HG02588 (cell line): ENCODE data around the gene GALT.

Experiments used
- ATAC-seq: cut with Tn5 transposase; IDR thresholded peaks from one replicate; pipeline ENCODE4 v1.9.1; 2021; ENCODE audit warnings: mild to moderate bottlenecking, moderate library complexity; ENCODE audit not compliant: unreplicated experiment

GALT gene

GRCh38 chr9:34675048-34675714, 28.7 kb downstream of the GALT start:
- no peak for ATAC-seq

GRCh38 chr9:34675869-34676268, 29.4 kb downstream of the GALT start:
- no peak for ATAC-seq

GRCh38 chr9:34684145-34684544, 37.7 kb downstream of the GALT start:
- no peak for ATAC-seq

DNA sequence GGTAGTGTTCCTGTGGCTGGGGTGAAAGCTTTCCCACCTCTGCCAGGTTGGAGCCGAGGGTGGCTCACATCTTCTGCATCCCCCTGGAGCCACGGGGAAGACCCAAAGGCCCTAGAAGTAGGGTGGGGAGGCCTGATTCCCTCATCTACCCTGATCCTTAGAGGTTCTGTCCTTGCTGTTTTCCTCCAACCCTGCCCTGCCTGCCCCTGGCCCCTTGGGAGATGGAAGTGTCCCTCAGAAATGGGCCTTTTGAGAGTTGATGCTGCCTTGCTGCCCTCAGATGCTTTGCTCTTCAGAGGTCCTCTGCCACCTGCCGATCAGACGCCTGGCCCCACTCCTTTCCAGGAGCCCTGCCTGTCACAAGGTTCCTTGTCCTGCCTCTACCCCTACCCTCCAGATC, 38.3 kb downstream of the GALT start:
- ATAC-seq = no peak

GRCh38 chr9:34685591-34685990, 39.1 kb downstream of the GALT start:
- no peak for ATAC-seq

DNA sequence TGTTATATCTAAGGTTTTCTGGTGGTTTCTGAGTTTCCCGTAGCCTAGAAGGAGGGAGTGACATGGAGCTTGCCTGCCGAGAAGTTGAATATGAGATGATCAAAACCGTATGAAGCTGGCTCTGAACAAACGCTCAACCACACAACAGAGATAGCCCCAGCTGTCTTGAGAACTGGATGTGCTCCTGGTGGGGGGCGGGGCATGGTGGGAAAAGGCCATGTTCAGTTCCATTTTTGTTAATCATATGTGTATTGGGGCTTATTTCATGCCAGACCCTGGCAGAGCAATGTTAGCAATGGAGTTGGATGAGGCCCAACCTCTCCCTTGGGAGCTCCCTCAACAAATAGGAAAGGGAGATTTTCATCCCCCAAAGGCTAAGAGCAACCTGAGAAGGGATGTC, 39.8 kb downstream of the GALT start:
- ATAC-seq = no peak

- ATAC-seq = no peak
Observed at GRCh38 chr9:34686732-34687131, 40.3 kb downstream of the GALT start.

- ATAC-seq = no peak
Observed at GRCh38 chr9:34687276-34688030, 41.0 kb downstream of the GALT start.

GRCh38 chr9:34688329-34689115, 42.0 kb downstream of the GALT start:
- ATAC-seq = no peak

DNA sequence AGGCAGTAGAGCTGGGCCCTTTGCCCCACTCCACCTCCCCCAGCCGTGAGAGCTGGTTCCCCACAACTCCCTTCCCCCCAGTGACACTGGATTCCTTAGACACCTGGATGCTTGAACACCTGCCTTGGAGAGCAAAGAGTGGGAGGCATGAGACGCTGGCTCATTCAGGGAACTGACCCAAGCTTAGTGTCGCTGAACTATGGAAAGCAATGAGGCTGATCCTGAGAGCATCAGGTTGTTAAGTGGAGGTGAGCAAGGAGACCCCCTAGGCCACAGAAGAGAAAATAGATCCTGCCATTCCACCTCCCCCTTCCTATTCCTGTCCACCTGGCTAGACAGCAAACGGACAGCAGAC, 42.6 kb downstream of the GALT start:
- no peak for ATAC-seq

DNA sequence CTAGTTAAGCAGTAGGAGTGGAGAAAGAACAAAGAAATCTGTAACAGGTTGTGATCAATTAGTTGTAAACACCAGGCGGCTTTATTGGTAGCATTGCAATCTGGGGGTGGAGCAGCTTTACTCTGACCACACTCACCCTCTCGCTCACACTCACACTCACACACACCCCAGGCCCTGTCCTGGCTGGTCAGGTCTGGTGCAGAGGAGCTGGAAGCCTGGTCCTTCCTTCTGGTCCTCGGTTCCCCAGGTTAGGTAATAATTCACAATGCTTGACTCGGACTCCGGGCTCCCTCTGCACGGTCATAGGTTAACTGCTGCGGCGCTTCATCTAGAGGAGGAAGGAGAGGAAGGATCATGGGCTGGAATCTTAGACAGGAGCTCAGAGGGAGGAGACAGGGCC, 43.0 kb downstream of the GALT start:
- ATAC-seq = no peak

DNA sequence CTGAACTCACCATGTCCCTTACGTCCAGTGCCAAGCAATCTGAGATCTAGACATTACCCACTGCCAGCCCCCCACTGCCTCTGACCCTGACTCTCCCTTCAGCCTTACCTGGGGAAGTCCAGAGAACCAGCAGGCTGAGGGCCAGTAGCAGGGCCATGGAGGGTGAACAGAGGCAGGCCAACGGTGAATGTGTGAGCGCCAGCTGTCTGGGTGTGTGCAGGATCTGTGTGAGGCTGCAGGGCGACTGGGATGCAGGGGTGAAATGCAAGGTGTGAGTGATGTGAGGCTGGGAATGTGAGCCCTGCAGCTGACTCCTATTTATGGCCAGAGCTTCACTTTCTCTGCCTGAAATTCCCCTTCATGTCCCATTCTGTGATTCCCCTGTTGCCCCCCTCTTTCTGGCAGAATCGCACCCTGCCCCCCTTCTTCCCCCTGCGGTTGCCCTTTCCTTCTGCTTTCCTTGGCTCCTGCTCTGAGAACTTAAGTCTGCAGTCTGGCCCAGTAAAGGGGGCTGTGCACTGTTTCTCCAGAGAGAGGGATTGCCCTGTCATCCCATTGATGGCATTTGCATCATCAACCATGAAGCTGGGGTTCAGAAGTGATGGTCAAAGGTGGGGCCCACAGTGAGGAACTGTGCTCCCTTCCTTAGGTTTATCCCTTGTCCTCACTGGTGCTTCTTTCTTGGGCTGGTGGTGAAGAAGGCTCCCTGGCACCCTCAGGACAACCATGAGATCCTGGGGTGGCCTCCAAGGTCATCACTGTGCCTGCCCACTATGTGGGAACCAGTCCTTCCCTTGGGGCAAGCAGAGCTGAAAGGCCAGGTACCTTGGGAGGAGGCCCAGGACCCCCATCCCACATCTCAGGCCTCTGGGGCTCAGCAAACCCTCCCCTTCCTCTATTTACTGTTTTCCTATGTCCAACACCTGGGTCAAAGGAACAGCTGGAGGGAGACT, 44.8 kb downstream of the GALT start, which contains the start of gene CCL19:
TSS of gene CCL19 (minus strand) at position 294 of the 953 bp plus-strand sequence. CDS start at position 157, 137 bp downstream.
- ATAC-seq = no peak

- no peak for ATAC-seq
Observed at GRCh38 chr9:34691936-34692315, 45.5 kb downstream of the GALT start.

GRCh38 chr9:34693560-34693959, 47.1 kb downstream of the GALT start:
- ATAC-seq = no peak

GRCh38 chr9:34694811-34695210, 48.3 kb downstream of the GALT start:
- ATAC-seq = no peak
